Measurements from ENCODE around the gene HOXC10. TPM values are rescaled to one million over a fixed set of nuclear protein-coding genes. Genes with fewer than 3 reads are reported as not detected.

Gene HOXC10
- total RNA-seq, 6 experiments from 2014 or later: 0.33 to 1.4 (median 1.3) TPM; not detected in 1

GRCh38 chr12:54011665-54012532 lies 27.0 kb downstream of the HOXC10 start:
- H3K9me3 Mint-ChIP-seq: no peaks in the 10 kb centered on the region
- H3K4me3 Mint-ChIP-seq: no peak overlapping the region
- TF ChIP-seq CTCF (IDR thresholded peaks at IDR 0.05): no peak
- peaks cover 17% of the 10 kb centered on the region for H3K4me1 Mint-ChIP-seq (ENCODE audit: low read depth)
- H3K27me3 Mint-ChIP-seq (ENCODE audit: insufficient read depth): peaks cover 72% of the 10 kb centered on the region
- no peak for DNase-seq
- H3K36me3 Mint-ChIP-seq (ENCODE audit: low read depth): no peaks in the 10 kb centered on the region
- H3K27ac Mint-ChIP-seq: no peak overlapping the region

GRCh38 chr12:54012631-54013409 lies 27.9 kb downstream of the HOXC10 start:
- Mint-ChIP-seq H3K36me3 (ENCODE audit: low read depth) (no peaks in the 10 kb centered on the region), H3K4me1 (ENCODE audit: low read depth) (peaks cover 24% of the 10 kb centered on the region), H3K27me3 (ENCODE audit: insufficient read depth) (peaks cover 69% of the 10 kb centered on the region), H3K27ac (no peak overlapping the region), H3K4me3 (no peak overlapping the region), H3K9me3 (no peaks in the 10 kb centered on the region)
- no peak for DNase-seq
- TF ChIP-seq CTCF (IDR thresholded peaks at IDR 0.05): no peak

GRCh38 chr12:54014377-54015017 lies 29.6 kb downstream of the HOXC10 start:
- TF ChIP-seq CTCF (IDR thresholded peaks at IDR 0.05): no peak
- peaks cover 24% of the 10 kb centered on the region for H3K4me1 Mint-ChIP-seq (ENCODE audit: low read depth)
- DNase-seq: no peak
- no peak overlapping the region for H3K27ac Mint-ChIP-seq
- no peaks in the 10 kb centered on the region for H3K36me3 Mint-ChIP-seq (ENCODE audit: low read depth)
- no peaks in the 10 kb centered on the region for H3K9me3 Mint-ChIP-seq
- peaks cover 59% of the 10 kb centered on the region for H3K27me3 Mint-ChIP-seq (ENCODE audit: insufficient read depth)
- H3K4me3 Mint-ChIP-seq: no peak overlapping the region

- no peak overlapping the region for H3K4me3 Mint-ChIP-seq
- no peak for TF ChIP-seq CTCF (IDR thresholded peaks at IDR 0.05)
- H3K4me1 Mint-ChIP-seq (ENCODE audit: low read depth): peaks cover 30% of the 10 kb centered on the region
- DNase-seq: no peak
- H3K27me3 Mint-ChIP-seq (ENCODE audit: insufficient read depth): peaks cover 57% of the 10 kb centered on the region
- no peak overlapping the region for H3K27ac Mint-ChIP-seq
- H3K9me3 Mint-ChIP-seq: no peaks in the 10 kb centered on the region
- H3K36me3 Mint-ChIP-seq (ENCODE audit: low read depth): no peaks in the 10 kb centered on the region
These were observed 30.3 kb downstream of the HOXC10 start for GRCh38 chr12:54015018-54015931.

GRCh38 chr12:54016051-54016450 lies 31.1 kb downstream of the HOXC10 start:
- peak overlapping the region; percentile 89; the same call in 1 of the 2 replicates for H3K4me3 Mint-ChIP-seq
- peaks cover 54% of the 10 kb centered on the region for H3K27me3 Mint-ChIP-seq (ENCODE audit: insufficient read depth)
- no peak for DNase-seq
- no peaks in the 10 kb centered on the region for H3K9me3 Mint-ChIP-seq
- no peak for TF ChIP-seq CTCF (IDR thresholded peaks at IDR 0.05)
- H3K27ac Mint-ChIP-seq: no peak overlapping the region; the same call in 1 of the 2 replicates
- no peaks in the 10 kb centered on the region for H3K36me3 Mint-ChIP-seq (ENCODE audit: low read depth)
- peaks cover 28% of the 10 kb centered on the region for H3K4me1 Mint-ChIP-seq (ENCODE audit: low read depth)

Data from HFFc6 (cell line).